GM10248 (cell line): ENCODE results near the gene RAD51B.
"Not testable (repeated sequence)": the region's sequence is repeated elsewhere in the genome, so short reads cannot be mapped to it uniquely, and the experiment has no call there.

ENCODE experiments used
- CTCF ChIA-PET: fragments of 300-600 bp; sonication (Branson Sonifier 250); formaldehyde crosslinking; extraction: SDS; loops from one replicate; lab custom pipeline; 2021; ENCODE audit warnings: antibody characterized with exemption; lab: Yijun Ruan, JAX
- POLR2A ChIA-PET: fragments of 350-650 bp; sonication (Branson Sonifier 250); formaldehyde crosslinking; extraction: SDS; loops from one replicate; lab custom pipeline; 2020; ENCODE audit warnings: antibody characterized with exemption; lab: Yijun Ruan, JAX
- DNase-seq: peaks from one replicate; pipeline ENCODE4 v3.0.0; 2012; ENCODE audit errors: extremely low spot score
- CTCF ChIP-seq: IDR thresholded peaks from 2 replicates; pipeline ENCODE4 v1.5.1; 2012; ENCODE audit warnings: mild to moderate bottlenecking, low read depth; ENCODE audit errors: extremely low read depth, missing control alignments, control extremely low read depth

The RAD51B gene

GRCh38 chr14:68215629-68216028, 396.1 kb downstream of the RAD51B start:
- POLR2A ChIA-PET: no interaction called here
- DNase-seq: no peak
- CTCF ChIA-PET: interaction anchor here (1.1 kb wide), 1 partner anchor 9 kb away, joined by 4 read pairs; no protein-coding TSS in a partner anchor
- no peak for TF ChIP-seq CTCF

- CTCF ChIA-PET: interaction anchor here (1.1 kb wide), 1 partner anchor 9 kb away, joined by 4 read pairs; no protein-coding TSS in a partner anchor
- no peak for TF ChIP-seq CTCF
- POLR2A ChIA-PET: no interaction called here
- no peak for DNase-seq
Measured at GRCh38 chr14:68216079-68216478, 396.5 kb downstream of the RAD51B start.

GRCh38 chr14:68216957-68217356, 397.4 kb downstream of the RAD51B start:
- ChIA-PET CTCF (no interaction called here), POLR2A (no interaction called here)
- no peak for TF ChIP-seq CTCF
- no peak for DNase-seq

GRCh38 chr14:68217791-68218340, 398.3 kb downstream of the RAD51B start:
- ChIA-PET CTCF (interaction anchor here (1.0 to 1.6 kb wide), 3 partner anchors 15 to 645 kb away, joined by 3 read pairs; no protein-coding TSS in a partner anchor), POLR2A (no interaction called here)
- no peak for DNase-seq
- TF ChIP-seq CTCF: no peak

- POLR2A ChIA-PET: no interaction called here
- TF ChIP-seq CTCF: no peak
- CTCF ChIA-PET: interaction anchor here (0.8 to 1.9 kb wide), 4 partner anchors 9 to 643 kb away, joined by 3 to 4 read pairs (median 3); no protein-coding TSS in a partner anchor
- DNase-seq: no peak
Measured at GRCh38 chr14:68219407-68219806, 399.8 kb downstream of the RAD51B start.

- CTCF ChIA-PET, DNase-seq, POLR2A ChIA-PET: not testable (repeated sequence)
Measured at GRCh38 chr14:68221046-68221445, 401.5 kb downstream of the RAD51B start.

GRCh38 chr14:68222154-68222553, 402.6 kb downstream of the RAD51B start:
- no peak for DNase-seq
- no peak for TF ChIP-seq CTCF
- ChIA-PET POLR2A (no interaction called here), CTCF (interaction anchor here (1.1 kb wide), 1 partner anchor 604 kb away, joined by 3 read pairs; no protein-coding TSS in a partner anchor)
